NK-92 (cell line): Measurements from ENCODE around the gene AHRR.

ENCODE experiments used
- DNase-seq: peaks from one replicate; lab custom pipeline; 2025; ENCODE audit not compliant: unreplicated experiment; lab: John Stamatoyannopoulos, UW

AHRR gene

GRCh38 chr5:425714-426113 is 104.2 kb downstream of the AHRR start:
- DNase-seq: no peak

- no peak for DNase-seq
Measured at GRCh38 chr5:426392-426976, 105.0 kb downstream of the AHRR start.

GRCh38 chr5:427415-428087 is 106.0 kb downstream of the AHRR start:
- DNase-seq: no peak

- DNase-seq: no peak
Measured at GRCh38 chr5:428219-428618, 106.7 kb downstream of the AHRR start.

DNA sequence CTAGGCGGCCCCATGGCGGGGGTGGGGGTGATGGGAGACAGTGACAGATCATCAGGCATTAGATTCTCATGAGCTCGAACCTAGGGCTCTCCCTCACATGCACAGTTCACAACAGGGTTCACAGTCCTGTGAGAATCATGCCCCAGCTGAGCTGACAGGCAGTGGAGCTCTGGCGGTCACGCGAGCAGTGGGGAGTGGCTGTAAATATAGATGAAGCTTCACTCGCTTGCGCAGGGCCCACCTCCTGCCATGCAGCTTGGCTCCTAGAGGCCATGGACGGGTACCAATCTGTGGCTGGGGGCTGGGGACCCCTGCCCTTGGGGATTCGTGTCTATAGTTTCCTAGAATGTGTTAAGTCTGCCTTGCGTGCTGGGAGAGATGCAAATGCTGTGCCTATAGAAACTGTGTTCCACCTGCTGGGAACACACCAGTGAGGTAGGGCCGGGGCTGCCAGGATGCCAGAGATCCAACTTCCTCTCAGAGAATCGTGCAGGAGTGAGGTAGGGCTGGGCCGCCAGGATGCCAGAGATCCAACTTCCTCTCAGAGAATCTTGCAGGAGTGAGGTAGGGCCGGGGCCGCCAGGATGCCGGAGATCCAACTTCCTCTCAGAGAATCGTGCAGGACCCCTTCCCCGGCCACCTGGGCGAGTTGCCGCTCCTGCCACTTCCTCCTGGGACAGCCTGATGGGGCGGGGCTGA is 107.4 kb downstream of the AHRR start:
- DNase-seq: no peak

DNA sequence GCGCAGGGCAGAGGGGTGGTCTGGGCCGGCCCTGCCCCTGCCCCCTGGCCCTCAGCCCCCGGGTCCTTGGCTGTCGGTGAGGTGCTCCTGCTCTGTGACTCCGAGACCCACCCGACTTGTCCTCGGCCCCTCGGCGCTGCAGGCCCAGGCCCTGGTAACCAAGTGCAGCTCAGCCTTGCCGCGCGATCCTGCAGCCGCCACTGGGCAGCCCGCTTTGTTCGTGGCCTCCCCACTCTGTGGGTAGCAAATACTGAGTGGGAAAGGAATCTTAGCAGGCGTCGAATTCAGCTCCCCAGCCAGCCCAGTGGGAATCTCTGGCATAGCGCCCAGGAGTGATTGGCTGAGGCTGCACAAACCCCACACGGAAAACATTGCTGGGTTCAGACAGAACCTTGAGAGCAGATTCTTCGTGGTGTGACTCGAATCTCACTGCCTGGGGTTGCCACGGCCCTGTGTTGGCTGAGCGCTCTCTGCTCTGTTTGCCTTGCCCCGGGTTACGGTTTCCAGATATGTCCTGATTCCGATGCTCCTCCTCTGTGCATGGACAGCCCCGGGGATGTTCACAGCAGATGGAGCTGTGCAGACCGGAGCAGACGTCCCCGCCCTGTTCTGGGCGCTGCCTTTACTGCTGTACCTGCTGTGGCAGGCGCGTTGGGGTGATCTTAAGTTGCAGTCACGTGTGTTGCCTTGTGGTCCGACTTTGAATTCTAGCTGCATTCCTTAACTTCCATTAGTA is 108.1 kb downstream of the AHRR start:
- DNase-seq: no peak

DNA sequence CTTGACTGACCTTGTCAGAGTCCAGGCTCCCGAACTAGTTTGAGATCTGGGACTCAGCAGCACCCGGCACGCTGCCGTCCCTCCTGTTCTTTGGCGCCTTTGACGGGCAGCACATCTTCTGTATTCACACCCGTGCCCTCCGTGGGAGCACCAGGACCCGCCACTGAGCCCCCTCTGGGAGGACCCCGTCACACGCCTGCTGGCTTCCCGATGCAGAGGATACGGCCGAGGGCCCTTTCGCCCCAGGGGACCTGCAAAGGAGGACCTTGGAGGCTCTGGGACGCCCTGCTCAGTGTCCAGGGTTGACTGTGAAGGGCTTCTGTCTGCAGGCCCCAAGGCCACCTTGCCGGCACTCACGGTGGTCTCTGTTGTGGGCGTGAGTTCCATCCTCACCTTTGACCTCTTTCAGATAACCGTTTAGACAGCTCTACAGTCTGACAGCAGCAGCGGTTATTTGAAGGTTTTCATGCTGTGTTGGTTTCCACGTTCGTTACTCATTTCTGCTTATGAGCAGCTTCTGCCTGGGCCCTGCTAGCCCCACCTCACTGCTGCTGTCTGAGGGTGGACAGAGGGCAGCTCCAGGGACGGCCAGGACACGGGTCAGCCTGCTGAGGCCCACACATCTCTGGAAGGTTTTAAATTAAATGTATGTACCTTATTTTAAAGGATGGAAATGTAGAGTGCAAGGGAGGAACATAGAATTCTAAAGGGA is 108.9 kb downstream of the AHRR start:
- DNase-seq: no peak

- no peak for DNase-seq
Measured at GRCh38 chr5:431001-431710, 109.6 kb downstream of the AHRR start.

DNA sequence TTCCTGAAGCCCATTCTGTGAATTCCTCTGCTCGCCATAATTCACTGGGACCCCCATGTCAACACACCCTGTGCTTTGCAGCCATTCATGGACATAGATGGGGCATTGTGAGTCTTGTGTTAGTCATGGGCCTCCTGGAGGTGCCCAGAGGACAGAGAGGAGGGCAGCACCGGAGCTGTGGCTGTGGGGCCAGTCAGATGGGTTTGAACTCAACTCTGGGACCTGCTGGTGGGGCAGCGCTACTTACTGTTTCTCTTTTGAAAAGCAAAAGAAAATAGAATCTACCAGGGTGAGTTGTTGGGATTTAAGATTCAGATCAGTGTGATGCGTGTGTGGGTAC is 110.2 kb downstream of the AHRR start:
- DNase-seq: no peak

GRCh38 chr5:432201-432927 is 110.8 kb downstream of the AHRR start:
- no peak for DNase-seq

DNA sequence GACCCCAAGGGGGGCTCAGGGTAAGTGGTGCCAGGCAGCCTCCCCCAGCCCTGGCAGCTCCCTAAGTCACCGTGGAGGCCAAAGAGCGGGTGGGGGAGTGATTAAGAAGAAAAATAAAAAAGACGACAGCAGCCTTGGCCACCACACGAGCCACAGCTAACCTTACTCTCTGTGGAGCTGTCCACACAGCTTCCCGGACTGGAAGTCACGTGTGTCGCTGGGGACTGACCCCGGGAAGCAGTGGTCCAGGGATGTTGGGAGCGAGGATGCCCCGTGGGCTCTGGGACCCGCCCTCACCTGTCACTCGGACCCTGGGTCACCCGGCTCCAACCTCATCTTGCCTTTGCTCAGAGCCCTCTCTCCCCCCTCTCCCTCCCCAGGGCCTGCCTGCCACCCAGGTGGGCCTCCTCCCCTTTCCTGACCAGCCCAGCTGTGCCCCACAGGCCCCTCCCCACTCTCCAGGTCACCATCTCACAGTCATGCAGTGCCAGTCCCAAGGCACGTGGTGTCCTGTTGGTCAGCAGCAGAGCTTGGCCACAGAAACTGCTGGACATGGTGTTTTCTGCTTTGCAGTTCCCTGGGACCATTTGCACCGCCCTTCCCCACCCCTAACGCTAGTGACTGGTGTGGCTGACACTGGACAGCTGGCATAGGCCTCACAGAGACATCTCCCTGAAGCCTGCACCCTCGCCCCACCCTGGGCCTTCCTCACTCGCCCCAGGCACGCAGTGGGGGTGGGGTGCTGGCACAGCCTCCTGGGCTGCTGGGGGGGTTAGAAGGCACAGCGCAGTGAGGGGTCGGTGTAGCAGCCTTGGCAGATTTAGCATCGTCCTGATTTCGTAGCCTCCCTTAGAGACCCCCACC is 111.6 kb downstream of the AHRR start:
- DNase-seq: no peak

- DNase-seq: no peak
Measured at GRCh38 chr5:433836-434235, 112.3 kb downstream of the AHRR start.

DNA sequence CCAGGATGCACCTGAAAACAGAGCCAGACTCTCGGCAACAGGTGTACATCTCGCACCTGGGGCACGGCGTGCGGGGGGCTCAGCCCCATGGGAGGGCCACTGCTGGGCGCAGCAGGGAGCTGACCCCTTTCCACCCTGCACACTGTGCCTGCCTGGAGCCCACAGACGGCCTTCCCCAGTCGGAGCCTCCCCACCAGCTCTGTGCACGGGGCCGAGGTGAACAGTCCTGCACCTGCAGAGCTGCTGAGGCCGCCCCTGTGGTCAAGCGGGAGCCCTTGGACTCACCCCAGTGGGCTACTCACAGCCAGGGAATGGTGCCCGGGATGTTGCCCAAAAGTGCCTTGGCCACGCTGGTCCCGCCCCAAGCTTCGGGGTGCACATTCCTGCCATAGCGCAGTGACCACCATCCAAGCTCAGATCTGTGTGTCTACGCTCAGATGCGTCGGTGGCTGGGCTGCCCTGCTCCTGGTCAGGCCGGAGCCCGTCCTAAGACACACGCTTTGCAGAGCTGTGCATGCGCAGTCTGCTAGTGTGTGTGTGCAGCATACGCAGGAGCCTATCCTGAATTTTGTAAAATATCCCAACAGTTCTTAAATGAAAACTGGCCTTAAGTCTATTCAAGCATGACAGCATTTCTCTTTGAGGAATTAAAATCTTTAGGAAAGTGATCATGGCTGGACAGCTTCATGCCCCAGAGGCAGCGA is 113.1 kb downstream of the AHRR start:
- DNase-seq: no peak

DNA sequence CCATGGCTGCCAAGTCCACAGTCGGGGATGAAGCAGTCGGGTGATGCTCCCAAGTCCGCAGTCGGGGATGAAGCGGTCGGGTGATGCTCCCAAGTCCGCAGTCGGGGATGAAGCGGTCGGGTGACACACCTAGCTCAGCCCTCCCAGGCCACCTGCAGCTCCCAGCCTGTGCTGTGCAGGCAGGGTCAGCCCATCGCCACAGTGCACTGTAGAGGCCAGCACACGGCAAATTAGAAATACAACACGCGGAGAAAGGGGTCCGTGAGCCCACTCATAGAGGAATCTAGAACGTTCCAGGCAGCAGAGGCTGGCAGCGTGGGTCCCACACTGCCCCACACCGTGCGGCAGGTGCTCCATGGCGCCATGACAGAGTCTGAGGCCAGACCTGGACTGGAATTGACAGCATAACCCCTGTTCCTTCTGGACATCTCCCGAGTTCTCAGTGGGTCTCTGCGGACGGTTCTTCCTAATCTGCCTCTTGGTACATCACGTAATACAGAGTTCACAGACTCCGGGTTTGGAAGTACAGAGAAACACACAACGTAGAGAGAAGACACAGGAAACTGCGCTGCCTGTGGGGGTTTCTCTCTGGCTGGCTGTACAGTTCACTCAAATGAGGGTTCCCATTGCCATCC is 113.8 kb downstream of the AHRR start:
- DNase-seq: no peak

- no peak for DNase-seq
Measured at GRCh38 chr5:435961-436640, 114.6 kb downstream of the AHRR start.

GRCh38 chr5:436641-436975 is 115.1 kb downstream of the AHRR start:
- DNase-seq: no peak

- no peak for DNase-seq
Measured at GRCh38 chr5:437281-437771, 115.8 kb downstream of the AHRR start.
